ENCODE measurements around the gene CHRD.

Gene CHRD

GRCh38 chr3:184384342-184384741, 4.5 kb downstream of the CHRD start:
- DNase-seq = no peak

GRCh38 chr3:184384856-184385422, 5.1 kb downstream of the CHRD start:
- DNase-seq = no peak

GRCh38 chr3:184386047-184386806, 6.4 kb downstream of the CHRD start:
- DNase-seq = no peak

- no peak for DNase-seq
Measured at GRCh38 chr3:184387174-184387714, 7.4 kb downstream of the CHRD start.

- DNase-seq = no peak
Measured at GRCh38 chr3:184388164-184388935, 8.5 kb downstream of the CHRD start.

DNA sequence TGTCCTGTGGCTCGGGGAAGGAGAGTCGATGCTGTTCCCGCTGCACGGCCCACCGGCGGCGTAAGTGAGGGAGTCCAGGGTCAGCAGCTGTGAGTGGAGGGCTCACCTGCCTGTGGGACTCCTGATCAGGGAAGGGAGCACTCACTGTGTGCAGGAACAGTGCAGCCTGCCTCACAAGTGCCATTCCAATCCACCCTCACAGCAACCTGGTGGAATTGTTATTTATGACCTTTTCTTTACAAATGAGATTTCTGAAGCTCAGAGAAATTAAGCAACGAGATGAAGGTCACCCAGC, 9.0 kb downstream of the CHRD start:
- no peak for DNase-seq

DNA sequence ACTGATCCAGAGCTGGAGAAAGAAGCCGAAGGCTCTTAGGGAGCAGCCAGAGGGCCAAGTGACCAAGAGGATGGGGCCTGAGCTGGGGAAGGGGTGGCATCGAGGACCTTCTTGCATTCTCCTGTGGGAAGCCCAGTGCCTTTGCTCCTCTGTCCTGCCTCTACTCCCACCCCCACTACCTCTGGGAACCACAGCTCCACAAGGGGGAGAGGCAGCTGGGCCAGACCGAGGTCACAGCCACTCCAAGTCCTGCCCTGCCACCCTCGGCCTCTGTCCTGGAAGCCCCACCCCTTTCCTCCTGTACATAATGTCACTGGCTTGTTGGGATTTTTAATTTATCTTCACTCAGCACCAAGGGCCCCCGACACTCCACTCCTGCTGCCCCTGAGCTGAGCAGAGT, 9.5 kb downstream of the CHRD start:
- DNase-seq = no peak

DNA sequence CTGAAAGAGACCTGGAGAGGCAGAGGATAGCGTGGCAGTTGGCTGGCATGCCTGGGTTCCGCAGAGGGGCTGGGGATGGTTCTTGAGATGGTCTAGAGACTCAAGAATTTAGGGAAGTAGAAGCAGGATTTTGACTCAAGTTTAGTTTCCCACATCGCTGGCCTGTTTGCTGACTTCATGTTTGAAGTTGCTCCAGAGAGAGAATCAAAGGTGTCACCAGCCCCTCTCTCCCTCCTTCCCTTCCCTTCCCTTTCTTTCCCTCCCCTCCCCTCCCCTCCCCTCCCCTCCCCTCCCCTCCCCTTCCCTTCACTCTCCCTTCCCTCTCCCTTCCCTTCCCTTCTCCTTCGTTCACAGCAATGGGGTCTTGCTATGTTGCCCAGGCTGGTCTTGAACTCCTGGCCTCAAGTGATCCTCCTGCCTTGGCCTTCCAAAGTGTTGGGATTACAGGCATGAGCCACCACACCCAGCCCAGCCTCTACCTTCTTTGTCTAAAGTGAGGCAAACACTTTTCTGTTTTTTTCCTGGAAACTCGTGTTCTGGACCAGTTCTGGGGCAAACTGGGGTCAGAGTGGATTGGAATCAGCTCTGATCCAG, 10.2 kb downstream of the CHRD start:
- DNase-seq = no peak

DNA sequence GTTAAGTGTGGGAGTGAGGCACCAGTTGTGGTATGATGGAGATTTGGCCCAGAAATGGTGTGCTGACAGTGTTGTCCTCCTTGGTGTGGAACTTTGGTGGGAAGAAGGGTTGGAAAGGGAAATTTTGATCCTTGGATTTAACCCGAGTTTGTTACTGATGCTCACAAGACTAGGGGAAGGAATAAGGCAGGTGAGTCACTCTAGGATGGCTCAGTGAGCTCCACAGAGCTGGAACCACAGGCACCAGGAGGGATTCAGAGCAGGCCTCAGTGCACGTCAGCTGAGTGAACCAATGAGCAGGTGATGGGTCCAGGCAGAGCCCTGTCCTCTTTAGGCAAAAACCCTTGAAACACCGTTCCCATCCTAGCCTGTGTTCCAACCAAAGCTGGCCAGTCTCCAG, 11.4 kb downstream of the CHRD start:
- no peak for DNase-seq

- DNase-seq = no peak
Measured at GRCh38 chr3:184395320-184395660, 15.4 kb downstream of the CHRD start.

GRCh38 chr3:184399410-184399809, 19.6 kb downstream of the CHRD start:
- DNase-seq = no peak

DNA sequence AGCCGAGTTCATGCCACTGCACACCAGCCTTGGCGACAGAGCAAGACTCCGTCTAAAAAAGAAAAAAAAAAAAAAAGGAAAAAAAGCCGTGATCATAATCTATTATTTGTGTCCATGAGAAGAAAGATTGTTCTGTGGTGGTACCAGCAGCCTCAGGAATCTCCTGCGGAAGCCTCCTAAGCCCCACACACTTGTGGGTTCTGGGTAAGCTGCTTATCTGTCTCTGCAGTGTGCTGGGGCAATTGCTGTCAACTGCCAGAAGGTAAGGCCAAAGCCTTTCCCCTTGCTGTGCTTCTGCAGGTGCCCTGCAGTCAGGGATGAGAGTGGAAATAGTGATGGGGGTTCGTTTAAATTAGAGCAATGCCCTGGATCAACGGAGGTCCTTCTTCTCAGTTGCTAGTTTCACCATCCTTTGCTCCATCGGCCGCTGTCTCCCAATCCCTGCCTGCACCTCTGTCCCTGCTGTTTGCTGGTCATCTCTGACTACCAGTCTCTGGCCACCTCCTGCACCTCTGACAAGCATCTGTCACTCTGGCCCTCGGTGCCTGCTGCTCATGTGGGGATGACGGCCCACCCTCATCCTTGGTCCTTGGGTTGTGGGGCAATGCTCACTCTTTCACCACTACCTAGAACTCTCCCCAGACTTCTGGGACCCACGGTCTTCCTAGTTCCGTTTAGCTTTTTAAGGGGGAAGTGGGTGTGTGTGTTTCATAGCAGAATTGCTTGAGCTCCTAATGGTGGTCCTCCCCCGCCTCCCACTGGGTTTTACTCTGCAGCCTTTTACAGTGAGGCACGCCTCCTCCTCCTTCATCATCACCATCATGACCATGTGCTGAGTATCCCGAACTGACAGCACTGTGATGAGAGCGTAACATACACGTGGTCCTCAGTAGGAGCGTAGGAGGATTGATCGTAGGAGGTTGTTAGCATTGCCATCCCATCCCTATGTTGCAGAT, 25.5 kb downstream of the CHRD start:
- DNase-seq = no peak

- DNase-seq = no peak
Measured at GRCh38 chr3:184409331-184409926, 29.6 kb downstream of the CHRD start.

GRCh38 chr3:184409946-184410500, 30.2 kb downstream of the CHRD start:
- DNase-seq = no peak

DNA sequence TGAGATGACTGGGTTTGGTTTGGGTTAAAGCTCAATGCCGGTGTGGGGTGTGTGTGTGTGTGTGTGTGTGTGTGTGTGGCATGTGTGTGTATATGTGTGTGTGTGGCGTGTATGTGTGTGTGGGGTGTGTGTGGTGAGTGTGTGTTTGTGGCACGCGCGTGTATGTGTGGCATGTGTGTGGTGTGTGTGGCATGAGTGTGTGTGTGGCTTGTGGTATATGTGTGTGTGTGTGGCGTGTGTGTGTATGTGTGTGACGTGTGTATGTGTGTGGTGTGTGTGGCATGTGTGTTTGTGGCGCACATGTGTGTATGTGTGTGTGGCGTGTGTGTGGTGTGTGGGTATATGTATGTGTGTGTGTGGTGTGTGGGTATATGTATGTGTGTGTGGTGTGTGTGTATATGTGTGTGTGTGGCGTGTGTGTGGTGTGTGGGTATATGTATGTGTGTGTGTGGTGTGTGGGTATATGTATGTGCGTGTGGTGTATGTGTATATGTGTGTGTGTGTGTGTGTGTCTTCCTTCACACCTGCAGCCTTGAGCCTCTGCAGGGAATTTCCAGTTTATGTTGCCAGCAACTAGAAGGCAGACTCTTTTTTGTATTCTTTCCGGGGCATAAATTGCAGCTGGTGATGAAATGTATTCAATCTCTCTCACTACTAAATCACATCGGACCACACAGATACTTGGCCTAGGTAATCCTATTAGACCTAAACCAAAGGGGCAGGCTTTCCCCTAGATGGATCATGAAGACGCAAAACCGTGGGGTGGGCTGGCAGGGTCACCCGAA, 34.8 kb downstream of the CHRD start:
- DNase-seq = no peak

DNA sequence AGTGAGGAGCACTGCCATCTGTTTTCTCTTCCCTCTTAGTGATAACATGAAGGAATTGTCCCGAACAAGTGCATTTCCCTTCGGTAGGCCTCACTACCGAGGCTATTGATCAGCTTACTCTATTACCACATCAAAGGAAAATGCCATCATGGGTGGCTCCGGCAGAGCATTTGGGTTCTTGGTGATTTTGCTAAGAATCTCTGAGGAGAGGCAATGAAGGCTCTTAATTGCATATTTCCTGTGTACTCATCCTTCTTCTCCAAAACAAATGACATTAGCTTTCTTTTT, 35.3 kb downstream of the CHRD start:
- no peak for DNase-seq

DNA sequence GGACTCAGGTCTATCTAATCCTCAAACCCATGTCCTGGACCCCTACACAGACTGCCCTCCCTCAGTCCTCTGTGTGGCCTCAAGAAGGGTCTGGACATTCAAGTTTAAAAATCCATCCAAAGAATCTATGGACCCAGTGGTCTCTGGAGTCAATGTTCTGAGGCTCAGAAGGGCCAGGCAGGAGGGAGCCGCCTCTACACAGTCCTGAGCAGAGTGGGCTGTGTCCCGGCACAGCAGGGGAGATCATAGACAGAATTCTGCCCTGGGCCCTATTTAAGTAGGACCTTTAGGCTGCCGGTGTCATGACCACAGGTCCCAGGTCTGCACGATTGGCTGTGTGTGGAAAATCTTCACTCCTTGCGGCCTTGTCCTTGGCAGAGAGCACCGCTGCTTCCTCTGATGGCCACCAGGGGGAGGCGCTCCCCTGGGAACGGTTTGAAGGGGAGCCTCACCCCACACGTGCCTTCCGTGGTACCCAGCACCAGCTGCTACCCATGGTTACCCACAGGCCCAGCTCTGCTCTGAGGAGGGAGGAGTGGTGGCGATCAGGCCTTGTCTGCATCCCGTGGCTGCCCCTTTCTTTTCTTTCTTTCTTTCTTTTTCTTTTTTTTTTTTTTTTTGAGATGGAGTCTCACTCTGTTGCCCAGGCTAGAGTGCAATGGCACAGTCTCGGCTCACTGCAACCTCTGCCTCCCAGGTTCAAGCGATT, 37.9 kb downstream of the CHRD start:
- peak; percentile 70 to 79 for DNase-seq

- no peak for DNase-seq
Measured at GRCh38 chr3:184419171-184419570, 39.3 kb downstream of the CHRD start.

GRCh38 chr3:184423561-184423960, 43.7 kb downstream of the CHRD start:
- no peak for DNase-seq

DNA sequence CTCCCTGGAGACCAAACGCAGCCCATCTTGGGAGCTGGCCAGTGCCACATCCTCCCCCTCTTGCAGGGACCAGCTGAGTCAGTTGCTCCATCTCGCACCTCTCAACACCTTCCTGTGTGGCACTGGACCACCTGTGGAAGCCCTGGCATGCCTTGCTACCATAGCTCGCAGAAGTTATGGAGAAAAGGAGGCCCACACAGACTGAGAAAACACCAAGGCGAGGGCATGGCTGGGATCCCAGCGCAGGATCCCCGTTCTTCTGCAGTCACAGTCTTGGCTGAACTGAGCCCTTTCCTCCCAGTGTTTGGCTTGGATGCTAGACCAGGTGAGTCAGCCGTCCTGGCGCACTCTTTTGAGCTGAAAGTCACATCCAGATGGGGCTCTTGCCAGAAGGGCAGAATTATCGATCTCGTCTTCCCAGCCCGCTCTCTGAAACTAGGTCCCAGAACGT, 46.9 kb downstream of the CHRD start:
- no peak for DNase-seq

Measured in activated CD4-positive, alpha-beta T cell treated with anti-CD3 and anti-CD28 coated beads, Interleukin-2, amount 50 U/mL, for 48 hours (primary cell).